Measurements from ENCODE around the gene AIF1.

Gene AIF1

DNA sequence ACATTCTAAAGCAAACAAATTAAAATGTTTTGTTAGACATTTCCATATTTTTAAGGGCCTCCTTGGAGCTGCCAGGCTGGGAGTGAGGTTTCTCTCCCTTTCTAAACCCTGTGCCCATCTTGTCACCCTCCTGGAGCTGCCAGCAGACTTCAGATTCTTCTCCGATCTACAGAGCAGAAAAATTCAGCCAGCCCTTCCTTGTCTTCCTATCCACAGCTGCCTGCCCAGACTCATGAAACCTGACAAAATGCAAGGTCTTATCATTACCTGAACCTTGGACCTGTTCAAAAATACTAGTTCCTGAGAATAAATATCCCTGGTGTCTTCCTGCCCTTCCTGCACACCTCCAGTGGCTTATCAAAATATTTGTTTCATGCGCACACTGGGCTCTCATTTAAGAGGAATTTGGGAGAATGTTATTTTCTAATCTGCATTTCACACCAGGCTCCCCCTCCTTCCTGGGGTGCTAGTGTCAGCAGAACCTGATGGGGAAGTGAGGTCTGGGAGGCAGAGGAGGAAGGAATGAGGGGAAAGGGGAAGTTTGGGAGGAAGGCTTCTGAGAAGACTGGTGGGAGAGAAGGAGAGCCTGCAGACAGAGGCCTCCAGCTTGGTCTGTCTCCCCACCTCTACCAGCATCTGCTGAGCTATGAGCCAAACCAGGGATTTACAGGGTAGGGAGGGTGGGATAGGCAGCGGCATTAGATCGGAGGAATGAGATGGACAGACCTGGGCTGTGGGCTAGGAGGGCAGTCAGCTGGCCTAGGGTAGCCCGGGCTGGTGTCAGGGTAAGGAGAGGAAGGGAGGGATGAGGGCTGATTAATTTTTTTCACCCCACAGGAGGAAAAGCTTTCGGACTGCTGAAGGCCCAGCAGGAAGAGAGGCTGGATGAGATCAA, at the start of gene AIF1:
AIF1 (plus strand) TSS at position 551 of the 895 bp plus-strand sequence; CDS start at position 647, 96 bp downstream.
- DNase-seq = no peak

DNA sequence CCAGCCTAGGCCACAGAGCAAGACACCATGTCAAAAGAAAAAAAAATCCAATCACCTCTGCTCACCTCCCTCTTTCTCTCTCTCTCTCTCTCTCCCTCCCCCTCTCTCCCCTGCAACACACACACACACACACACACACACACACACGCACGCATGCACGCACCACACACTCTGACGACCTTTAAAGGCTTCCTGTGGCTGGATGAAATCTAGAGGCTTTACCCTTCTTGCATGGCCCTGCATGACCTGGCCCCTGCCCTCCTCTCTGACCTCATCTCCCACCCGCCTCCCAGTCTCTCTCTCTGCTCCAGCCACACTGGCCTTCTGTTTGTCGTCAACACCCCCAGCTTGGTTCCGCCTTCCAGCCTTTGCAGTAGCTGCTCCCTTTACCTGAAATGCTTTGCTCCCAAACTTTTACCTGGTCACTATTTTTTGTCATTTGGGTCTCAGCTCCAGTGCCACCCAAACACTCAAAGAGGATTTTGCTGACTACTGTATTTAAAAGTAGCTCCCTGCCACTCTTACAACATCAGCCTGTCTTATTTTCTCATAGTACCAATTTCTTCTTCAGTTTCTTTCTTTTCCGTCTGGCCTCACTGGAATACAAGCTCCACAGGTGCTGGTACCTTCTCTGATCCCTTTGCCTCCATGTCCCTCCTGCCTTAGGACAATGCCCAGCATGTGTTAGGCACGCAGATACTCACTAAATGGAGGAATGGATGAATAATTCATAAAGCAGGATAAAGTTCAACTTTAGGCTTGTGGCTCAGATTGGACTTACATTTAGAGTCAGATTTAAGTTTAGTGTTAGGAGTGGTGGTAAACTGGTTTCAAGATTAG, 47.3 kb upstream of the AIF1 start:
- no peak for DNase-seq

GRCh38 chr6:31568537-31568961, 46.5 kb upstream of the AIF1 start:
- no peak for DNase-seq

DNA sequence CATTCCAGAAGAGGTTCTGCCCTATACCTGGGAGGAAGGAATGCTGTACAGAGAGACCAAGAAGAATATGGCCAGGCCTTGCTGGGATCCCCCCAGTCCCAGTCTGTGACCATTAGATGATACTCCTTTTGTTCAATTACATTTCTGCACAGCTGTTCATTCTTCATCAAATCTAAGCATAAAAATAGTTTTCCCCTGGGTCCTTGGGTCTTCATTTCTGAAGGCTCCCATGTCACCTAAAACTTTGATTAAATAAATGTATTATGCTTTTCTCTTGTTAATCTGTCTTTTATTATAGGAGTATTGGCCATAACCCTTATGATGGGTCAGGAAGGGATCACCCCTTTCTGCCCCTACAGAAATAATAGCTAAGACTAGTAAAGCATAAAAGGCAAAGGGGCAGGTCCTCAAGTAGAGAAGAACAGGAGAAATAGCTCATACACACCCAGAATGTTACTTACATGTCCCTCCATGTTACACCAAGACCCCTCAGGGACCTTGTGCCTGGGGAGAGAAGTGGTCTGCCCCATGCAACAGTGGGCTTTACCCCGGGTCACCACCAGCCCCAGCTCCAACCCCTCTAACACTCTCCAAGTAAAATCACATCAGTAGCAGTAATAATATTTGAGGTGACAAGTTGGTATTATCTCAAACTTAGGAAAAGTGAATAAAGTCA, 45.0 kb upstream of the AIF1 start:
- no peak for DNase-seq

GRCh38 chr6:31572041-31572911, 42.8 kb upstream of the AIF1 start, which contains the start of gene LTA:
TSS of gene LTA (plus strand) at chr6:31572289. CDS start at chr6:31572743, 454 bp downstream.
- DNase-seq = no peak

- DNase-seq = no peak
These were observed 41.6 kb upstream of the AIF1 start for GRCh38 chr6:31573239-31574105.

- DNase-seq = no peak
These were observed 40.6 kb upstream of the AIF1 start for GRCh38 chr6:31574106-31575061.

DNA sequence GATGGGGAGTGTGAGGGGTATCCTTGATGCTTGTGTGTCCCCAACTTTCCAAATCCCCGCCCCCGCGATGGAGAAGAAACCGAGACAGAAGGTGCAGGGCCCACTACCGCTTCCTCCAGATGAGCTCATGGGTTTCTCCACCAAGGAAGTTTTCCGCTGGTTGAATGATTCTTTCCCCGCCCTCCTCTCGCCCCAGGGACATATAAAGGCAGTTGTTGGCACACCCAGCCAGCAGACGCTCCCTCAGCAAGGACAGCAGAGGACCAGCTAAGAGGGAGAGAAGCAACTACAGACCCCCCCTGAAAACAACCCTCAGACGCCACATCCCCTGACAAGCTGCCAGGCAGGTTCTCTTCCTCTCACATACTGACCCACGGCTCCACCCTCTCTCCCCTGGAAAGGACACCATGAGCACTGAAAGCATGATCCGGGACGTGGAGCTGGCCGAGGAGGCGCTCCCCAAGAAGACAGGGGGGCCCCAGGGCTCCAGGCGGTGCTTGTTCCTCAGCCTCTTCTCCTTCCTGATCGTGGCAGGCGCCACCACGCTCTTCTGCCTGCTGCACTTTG, 39.6 kb upstream of the AIF1 start, which contains the start of gene TNF:
TNF (plus strand) TSS at position 231 of the 567 bp plus-strand sequence; CDS start at position 408, 177 bp downstream.
- peak; percentile 66 for DNase-seq

- no peak for DNase-seq
These were observed 38.9 kb upstream of the AIF1 start for GRCh38 chr6:31575952-31576685.

- no peak for DNase-seq
These were observed 38.0 kb upstream of the AIF1 start for GRCh38 chr6:31576897-31577578.

GRCh38 chr6:31577579-31577966, 37.5 kb upstream of the AIF1 start:
- DNase-seq = no peak

GRCh38 chr6:31578184-31579118, 36.6 kb upstream of the AIF1 start:
- no peak for DNase-seq

- DNase-seq = no peak
These were observed 35.9 kb upstream of the AIF1 start for GRCh38 chr6:31579119-31579505.

GRCh38 chr6:31579546-31580437, 35.2 kb upstream of the AIF1 start:
- no peak for DNase-seq

DNA sequence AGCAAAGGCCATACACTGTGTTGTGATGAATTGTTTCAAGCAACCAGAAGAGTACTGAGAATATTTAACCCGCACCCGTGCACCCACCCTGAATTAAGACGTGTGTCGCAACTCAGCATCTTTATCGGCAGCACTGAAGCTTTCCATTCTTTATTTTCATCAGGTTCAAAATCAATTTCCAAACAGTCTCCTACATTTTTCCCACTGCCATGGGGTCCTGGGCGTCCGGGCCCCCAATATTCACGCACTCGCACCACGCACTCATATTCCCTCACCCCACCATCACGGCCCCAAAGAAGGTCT, 34.6 kb upstream of the AIF1 start:
- DNase-seq = no peak
